Uterus (tissue), 2 donors: Measurements from ENCODE around the gene KIAA1328.

ENCODE experiments used
- CTCF ChIP-seq, 4 experiments: fragments of 200-600 bp in 2 of 4; fragments of 450-650 bp in 2 of 4; sonication (generic) in 2 of 4; IDR thresholded peaks; one replicate each; pipeline ENCODE4 v1.5.1; 2016 to 2019; ENCODE audit warnings: antibody characterized with exemption in 4 of 4, mild to moderate bottlenecking in 2 of 4, moderate library complexity in 1 of 4
- POLR2A ChIP-seq, 2 donors: fragments of 450-650 bp; IDR thresholded peaks; one replicate each; pipeline ENCODE4 v1.6.1; 2016; ENCODE audit warnings: antibody characterized with exemption in 2 of 2, mild to moderate bottlenecking in 1 of 2, moderate library complexity in 1 of 2

DNA sequence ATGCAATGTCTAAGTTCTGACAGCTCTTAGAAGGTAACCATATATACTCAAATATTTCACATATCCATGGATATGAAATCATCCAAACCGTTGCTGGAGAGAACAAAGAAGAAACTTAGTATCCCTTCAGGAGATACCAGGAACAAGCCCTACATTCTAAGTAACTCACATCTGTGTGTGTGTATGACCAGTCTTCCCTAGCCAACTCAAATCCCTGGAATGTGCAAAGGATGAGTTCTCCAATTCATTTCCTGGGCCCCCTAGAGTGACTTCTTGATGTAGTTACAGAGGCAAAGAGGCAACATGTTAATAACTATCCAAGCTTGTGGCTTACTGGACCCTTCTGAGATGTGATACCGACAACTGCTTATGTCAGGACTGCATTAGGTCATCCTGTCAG lies 20.2 kb upstream of the KIAA1328 start:
- no peak for TF ChIP-seq CTCF (IDR thresholded peaks at IDR 0.05)
- TF ChIP-seq POLR2A (IDR thresholded peaks at IDR 0.05) = no peak
